K562 (cell line): ENCODE data around the gene MPZL1. TPM values are rescaled to one million over a fixed set of nuclear protein-coding genes. Genes with fewer than 3 reads are reported as not detected.

Experiments
- ARID3A ChIP-seq: IDR thresholded peaks from 2 replicates; pipeline ENCODE4 v1.6.1; 2012; ENCODE audit warnings: low read depth, low read length, improper control_type of control experiment, borderline replicate concordance
- BRD9 ChIP-seq: fragments of 450-650 bp; IDR thresholded peaks from 2 replicates; pipeline ENCODE4 v1.6.1; 2018; ENCODE audit warnings: low read depth; ENCODE audit not compliant: partially characterized antibody
- CBX1 ChIP-seq: sonication (generic); IDR thresholded peaks from 2 replicates; pipeline ENCODE4 v1.6.1; 2016; ENCODE audit warnings: antibody characterized with exemption, low read depth, mild to moderate bottlenecking
- JUNB ChIP-seq: fragments of 450-650 bp; formaldehyde crosslinking; conservative IDR thresholded peaks from 2 replicates; pipeline ENCODE4 v1.4.0; 2020; ENCODE audit warnings: mild to moderate bottlenecking
- KDM1A ChIP-seq, 2 experiments: fragments of 450-650 bp; IDR thresholded peaks; 2 replicates each; pipeline ENCODE4 v1.6.1; 2016; ENCODE audit warnings: mild to moderate bottlenecking in 2 of 2
- MAZ ChIP-seq, 2 experiments: fragments of 450-650 bp in 1 of 2; sonication (generic) in 1 of 2; formaldehyde crosslinking; IDR thresholded peaks in 1 of 2; conservative IDR thresholded peaks in 1 of 2; 2 replicates each; pipeline versions ENCODE4 v1.4.0 to v1.5.0; 2020; ENCODE audit warnings: mild to moderate bottlenecking in 1 of 2, missing genetic modification reagents in 1 of 2
- PCBP1 ChIP-seq: fragments of 200-400 bp; formaldehyde crosslinking; IDR thresholded peaks from 2 replicates; pipeline ENCODE4 v1.6.1; 2018; ENCODE audit warnings: mild to moderate bottlenecking, low read depth, low read length; ENCODE audit not compliant: poor library complexity, severe bottlenecking
- PML ChIP-seq: IDR thresholded peaks from 2 replicates; pipeline ENCODE4 v1.6.1; 2012; ENCODE audit warnings: low read length, inconsistent platforms
- SMARCC2 ChIP-seq: fragments of 450-650 bp; IDR thresholded peaks from 2 replicates; pipeline ENCODE4 v1.6.1; 2017; ENCODE audit warnings: antibody characterized with exemption, moderate library complexity, mild to moderate bottlenecking, low read depth
- TARDBP ChIP-seq: fragments of 450-650 bp; IDR thresholded peaks from 2 replicates; pipeline ENCODE4 v1.6.1; 2016
- TBP ChIP-seq: optimal IDR thresholded peaks from 2 replicates; pipeline ENCODE3; 2011; ENCODE audit warnings: low read depth, low read length, improper control_type of control experiment
- ZC3H8 ChIP-seq: fragments of 450-650 bp; IDR thresholded peaks from 2 replicates; pipeline ENCODE4 v1.6.1; 2017
- ZNF561 ChIP-seq: fragments of 450-650 bp; formaldehyde crosslinking; conservative IDR thresholded peaks from 2 replicates; pipeline ENCODE4 v1.4.0; 2020; ENCODE audit warnings: mild to moderate bottlenecking, moderate library complexity
- ZNF766 ChIP-seq: fragments of 200-800 bp; sonication (Bioruptor generic); conservative IDR thresholded peaks from 2 replicates; pipeline ENCODE4 v1.6.1; 2016; ENCODE audit warnings: missing genetic modification characterization, missing compliant biosample characterization
- polyA plus RNA-seq, 8 experiments: library from polyadenylated mRNA; depleted of rRNA in 4 of 8; stranded (reverse) in 5 of 8; unstranded in 3 of 8; fragments of >200 nt; fragmentation: Nextera tagmentation in 2 of 8; fragmentation: Illumina TruSeq in 1 of 8; extraction: Ambion mirVana in 2 of 8; extraction: Trizol in 1 of 8; gene quantifications; 2 replicates each; pipeline versions ENCODE4 v1.2.1 to v1.2.3, GENCODE V29; 2011 to 2014; ENCODE audit warnings: inconsistent platforms in 1 of 8, missing spikeins in 1 of 8
- total RNA-seq, 7 experiments: library from RNA; depleted of rRNA in 6 of 7; stranded (reverse); fragments of >200 nt in 6 of 7; fragmentation: Illumina TruSeq in 2 of 7; extraction: Trizol in 2 of 7; gene quantifications; 2 replicates each; pipeline versions ENCODE4 v1.2.1 to v1.2.3, GENCODE V29; 2011 to 2021; ENCODE audit warnings: low replicate concordance in 1 of 7
- TF ChIP-seq, protein P1 (sequence below): sonication (generic); formaldehyde crosslinking; IDR thresholded peaks from 2 replicates; pipeline ENCODE4 v1.8.0; 2022; ENCODE audit warnings: mild to moderate bottlenecking, missing genetic modification reagents
- TF ChIP-seq, protein P2 (sequence below): fragments of 450-650 bp; IDR thresholded peaks from 2 replicates; pipeline ENCODE4 v1.6.1; 2018; ENCODE audit not compliant: partially characterized antibody
- TF ChIP-seq, protein P3 (sequence below): sonication (generic); formaldehyde crosslinking; IDR thresholded peaks from 2 replicates; pipeline ENCODE4 v1.8.1; 2023; ENCODE audit warnings: mild to moderate bottlenecking, missing genetic modification reagents

MPZL1 gene
- total and polyA plus RNA-seq, 9 of the 15 experiments (the other 6 are each of a cell fraction or from before 2014, with no cell fraction given), result 14.5 to 153 (median 66.5) TPM

GRCh38 chr1:167756730-167757405, 35.1 kb downstream of the MPZL1 start (continued):
- TF ChIP-seq ARID3A (peak; percentile 62; the same call in 1 of the 2 replicates), TARDBP (0 out of 2 replicates have a peak, but pooled peaks have one; percentile 41), JUNB (CRISPR knock-in tag) (no peak), TBP (no peak), CBX1 (no peak), ZNF561 (CRISPR knock-in tag) (no peak), ZNF766 (CRISPR knock-in tag) (0 out of 2 replicates have a peak, but pooled peaks have one; percentile 16), ZC3H8 (no peak), MAZ (CRISPR knock-in tag; conservative IDR thresholded peaks at IDR 0.05 in 1 of 2, IDR thresholded peaks at IDR 0.05 in 1 of 2) (no peak), PCBP1 (no peak), BRD9 (no peak), KDM1A (IDR thresholded peaks at IDR 0.05) (peak; percentile 71 to 76), SMARCC2 (peak; percentile 69; the same call in 1 of the 2 replicates), PML (no peak)
- TF ChIP-seq, protein P1, sequence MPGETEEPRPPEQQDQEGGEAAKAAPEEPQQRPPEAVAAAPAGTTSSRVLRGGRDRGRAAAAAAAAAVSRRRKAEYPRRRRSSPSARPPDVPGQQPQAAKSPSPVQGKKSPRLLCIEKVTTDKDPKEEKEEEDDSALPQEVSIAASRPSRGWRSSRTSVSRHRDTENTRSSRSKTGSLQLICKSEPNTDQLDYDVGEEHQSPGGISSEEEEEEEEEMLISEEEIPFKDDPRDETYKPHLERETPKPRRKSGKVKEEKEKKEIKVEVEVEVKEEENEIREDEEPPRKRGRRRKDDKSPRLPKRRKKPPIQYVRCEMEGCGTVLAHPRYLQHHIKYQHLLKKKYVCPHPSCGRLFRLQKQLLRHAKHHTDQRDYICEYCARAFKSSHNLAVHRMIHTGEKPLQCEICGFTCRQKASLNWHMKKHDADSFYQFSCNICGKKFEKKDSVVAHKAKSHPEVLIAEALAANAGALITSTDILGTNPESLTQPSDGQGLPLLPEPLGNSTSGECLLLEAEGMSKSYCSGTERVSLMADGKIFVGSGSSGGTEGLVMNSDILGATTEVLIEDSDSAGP (CRISPR knock-in tag), result no peak
- TF ChIP-seq, protein P2, sequence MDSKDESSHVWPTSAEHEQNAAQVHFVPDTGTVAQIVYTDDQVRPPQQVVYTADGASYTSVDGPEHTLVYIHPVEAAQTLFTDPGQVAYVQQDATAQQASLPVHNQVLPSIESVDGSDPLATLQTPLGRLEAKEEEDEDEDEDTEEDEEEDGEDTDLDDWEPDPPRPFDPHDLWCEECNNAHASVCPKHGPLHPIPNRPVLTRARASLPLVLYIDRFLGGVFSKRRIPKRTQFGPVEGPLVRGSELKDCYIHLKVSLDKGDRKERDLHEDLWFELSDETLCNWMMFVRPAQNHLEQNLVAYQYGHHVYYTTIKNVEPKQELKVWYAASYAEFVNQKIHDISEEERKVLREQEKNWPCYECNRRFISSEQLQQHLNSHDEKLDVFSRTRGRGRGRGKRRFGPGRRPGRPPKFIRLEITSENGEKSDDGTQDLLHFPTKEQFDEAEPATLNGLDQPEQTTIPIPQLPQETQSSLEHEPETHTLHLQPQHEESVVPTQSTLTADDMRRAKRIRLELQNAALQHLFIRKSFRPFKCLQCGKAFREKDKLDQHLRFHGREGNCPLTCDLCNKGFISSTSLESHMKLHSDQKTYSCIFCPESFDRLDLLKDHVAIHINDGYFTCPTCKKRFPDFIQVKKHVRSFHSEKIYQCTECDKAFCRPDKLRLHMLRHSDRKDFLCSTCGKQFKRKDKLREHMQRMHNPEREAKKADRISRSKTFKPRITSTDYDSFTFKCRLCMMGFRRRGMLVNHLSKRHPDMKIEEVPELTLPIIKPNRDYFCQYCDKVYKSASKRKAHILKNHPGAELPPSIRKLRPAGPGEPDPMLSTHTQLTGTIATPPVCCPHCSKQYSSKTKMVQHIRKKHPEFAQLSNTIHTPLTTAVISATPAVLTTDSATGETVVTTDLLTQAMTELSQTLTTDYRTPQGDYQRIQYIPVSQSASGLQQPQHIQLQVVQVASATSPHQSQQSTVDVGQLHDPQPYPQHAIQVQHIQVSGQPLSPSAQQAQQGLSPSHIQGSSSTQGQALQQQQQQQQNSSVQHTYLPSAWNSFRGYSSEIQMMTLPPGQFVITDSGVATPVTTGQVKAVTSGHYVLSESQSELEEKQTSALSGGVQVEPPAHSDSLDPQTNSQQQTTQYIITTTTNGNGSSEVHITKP, result peak; percentile 27
- TF ChIP-seq, protein P3, sequence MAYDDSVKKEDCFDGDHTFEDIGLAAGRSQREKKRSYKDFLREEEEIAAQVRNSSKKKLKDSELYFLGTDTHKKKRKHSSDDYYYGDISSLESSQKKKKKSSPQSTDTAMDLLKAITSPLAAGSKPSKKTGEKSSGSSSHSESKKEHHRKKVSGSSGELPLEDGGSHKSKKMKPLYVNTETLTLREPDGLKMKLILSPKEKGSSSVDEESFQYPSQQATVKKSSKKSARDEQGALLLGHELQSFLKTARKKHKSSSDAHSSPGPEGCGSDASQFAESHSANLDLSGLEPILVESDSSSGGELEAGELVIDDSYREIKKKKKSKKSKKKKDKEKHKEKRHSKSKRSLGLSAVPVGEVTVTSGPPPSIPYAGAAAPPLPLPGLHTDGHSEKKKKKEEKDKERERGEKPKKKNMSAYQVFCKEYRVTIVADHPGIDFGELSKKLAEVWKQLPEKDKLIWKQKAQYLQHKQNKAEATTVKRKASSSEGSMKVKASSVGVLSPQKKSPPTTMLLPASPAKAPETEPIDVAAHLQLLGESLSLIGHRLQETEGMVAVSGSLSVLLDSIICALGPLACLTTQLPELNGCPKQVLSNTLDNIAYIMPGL (CRISPR knock-in tag), result no peak
